ENCODE measurements around the gene ST8SIA6. TPM values are rescaled to one million over a fixed set of nuclear protein-coding genes. Genes with fewer than 3 reads are reported as not detected.
A peak's percentile ranks its signal among the peaks of the same experiment; 100 is the strongest.
"Not testable (repeated sequence)": the region's sequence is repeated elsewhere in the genome, so short reads cannot be mapped to it uniquely, and the experiment has no call there.

Gene ST8SIA6
- 1.0 and 1.1 TPM in 2 replicates for total RNA-seq (2014; rRNA removed; shearing (Covaris generic))
- polyA plus RNA-seq (2015; cell fraction: cytosol; rRNA removed), result 0.56 and 0.82 TPM in 2 replicates
- 1.0 TPM in 1 of 2 replicates, not detected in the other for polyA plus RNA-seq (2015; cell fraction: nucleus; rRNA removed)

- DNase-seq (ENCODE audit: low read depth, low spot score), result no peak
- in situ Hi-C loops (cut with HindIII; ENCODE audit: low pct_unique_long_range_greater_than_20kb, low sequenced_read_pairs), result no loop called here
Measured at GRCh38 chr10:17454161-17455014, at the start of gene ST8SIA6. Gene ST8SIA6 (minus strand): TSS chr10:17454595. CDS start chr10:17454255, 340 bp downstream.

GRCh38 chr10:17503795-17504194, 49.4 kb upstream of the ST8SIA6 start:
- DNase-seq (ENCODE audit: low read depth, low spot score), result no peak
- in situ Hi-C loops (cut with HindIII; ENCODE audit: low pct_unique_long_range_greater_than_20kb, low sequenced_read_pairs), result no loop called here

- in situ Hi-C loops (cut with HindIII; ENCODE audit: low pct_unique_long_range_greater_than_20kb, low sequenced_read_pairs), result no loop called here
- no peak for DNase-seq (ENCODE audit: low read depth, low spot score)
Measured at GRCh38 chr10:17502814-17503213, 48.4 kb upstream of the ST8SIA6 start.

- DNase-seq (ENCODE audit: low read depth, low spot score); in situ Hi-C loops (cut with HindIII; ENCODE audit: low pct_unique_long_range_greater_than_20kb, low sequenced_read_pairs): not testable (repeated sequence)
Measured at GRCh38 chr10:17499014-17499413, 44.6 kb upstream of the ST8SIA6 start.

- no peak for DNase-seq (ENCODE audit: low read depth, low spot score)
- in situ Hi-C loops (cut with HindIII; ENCODE audit: low pct_unique_long_range_greater_than_20kb, low sequenced_read_pairs), result no loop called here
Measured at GRCh38 chr10:17497446-17498030, 43.1 kb upstream of the ST8SIA6 start.

- in situ Hi-C loops (cut with HindIII; ENCODE audit: low pct_unique_long_range_greater_than_20kb, low sequenced_read_pairs), result no loop called here
- DNase-seq (ENCODE audit: low read depth, low spot score), result no peak
Measured at GRCh38 chr10:17494626-17495260, 40.3 kb upstream of the ST8SIA6 start.

- in situ Hi-C loops (cut with HindIII; ENCODE audit: low pct_unique_long_range_greater_than_20kb, low sequenced_read_pairs), result no loop called here
- DNase-seq (ENCODE audit: low read depth, low spot score), result no peak
Measured at GRCh38 chr10:17488848-17489247, 34.5 kb upstream of the ST8SIA6 start.

GRCh38 chr10:17483079-17483478, 28.7 kb upstream of the ST8SIA6 start:
- DNase-seq (ENCODE audit: low read depth, low spot score), result no peak
- in situ Hi-C loops (cut with HindIII; ENCODE audit: low pct_unique_long_range_greater_than_20kb, low sequenced_read_pairs), result no loop called here

- in situ Hi-C loops (cut with HindIII; ENCODE audit: low pct_unique_long_range_greater_than_20kb, low sequenced_read_pairs), result no loop called here
- DNase-seq (ENCODE audit: low read depth, low spot score), result no peak
Measured at GRCh38 chr10:17479822-17480221, 25.4 kb upstream of the ST8SIA6 start.

GRCh38 chr10:17479015-17479615, 24.7 kb upstream of the ST8SIA6 start:
- in situ Hi-C loops (cut with HindIII; ENCODE audit: low pct_unique_long_range_greater_than_20kb, low sequenced_read_pairs), result no loop called here
- peak; percentile 7 for DNase-seq (ENCODE audit: low read depth, low spot score)

- DNase-seq (ENCODE audit: low read depth, low spot score), result no peak
- in situ Hi-C loops (cut with HindIII; ENCODE audit: low pct_unique_long_range_greater_than_20kb, low sequenced_read_pairs), result no loop called here
Measured at GRCh38 chr10:17476073-17476472, 21.7 kb upstream of the ST8SIA6 start.

GRCh38 chr10:17475661-17476060, 21.3 kb upstream of the ST8SIA6 start:
- no peak for DNase-seq (ENCODE audit: low read depth, low spot score)
- in situ Hi-C loops (cut with HindIII; ENCODE audit: low pct_unique_long_range_greater_than_20kb, low sequenced_read_pairs), result no loop called here

- DNase-seq (ENCODE audit: low read depth, low spot score), result peak; percentile 42
- in situ Hi-C loops (cut with HindIII; ENCODE audit: low pct_unique_long_range_greater_than_20kb, low sequenced_read_pairs), result no loop called here
Measured at GRCh38 chr10:17474595-17475323, 20.4 kb upstream of the ST8SIA6 start.

GRCh38 chr10:17473228-17473950, 19.0 kb upstream of the ST8SIA6 start:
- no peak for DNase-seq (ENCODE audit: low read depth, low spot score)
- in situ Hi-C loops (cut with HindIII; ENCODE audit: low pct_unique_long_range_greater_than_20kb, low sequenced_read_pairs), result no loop called here

- in situ Hi-C loops (cut with HindIII; ENCODE audit: low pct_unique_long_range_greater_than_20kb, low sequenced_read_pairs), result no loop called here
- no peak for DNase-seq (ENCODE audit: low read depth, low spot score)
Measured at GRCh38 chr10:17472481-17473227, 18.3 kb upstream of the ST8SIA6 start.

- in situ Hi-C loops (cut with HindIII; ENCODE audit: low pct_unique_long_range_greater_than_20kb, low sequenced_read_pairs), result no loop called here
Measured at GRCh38 chr10:17470246-17470645, 15.9 kb upstream of the ST8SIA6 start.

More at GRCh38 chr10:17470246-17470645, 15.9 kb upstream of the ST8SIA6 start:
- DNase-seq (ENCODE audit: low read depth, low spot score), result no peak

Measured in SK-MEL-5 (cell line).